Trophoblast cell (in vitro differentiated cells and primary cell): ENCODE measurements around the gene PAX2.

ENCODE experiments used
- DNase-seq, 2 donors: peaks; one replicate each; pipeline ENCODE4 v3.0.0-alpha.2; 2016
- H2AFZ ChIP-seq: 2 replicates; pipeline ENCODE4 v1.6.1; 2013; ENCODE audit warnings: low read length, moderate library complexity, mild to moderate bottlenecking; ENCODE audit not compliant: insufficient read depth, poor library complexity
- H2AK5ac ChIP-seq: 2 replicates; pipeline ENCODE4 v1.6.1; 2013; ENCODE audit warnings: mild to moderate bottlenecking, low read length
- H2BK120ac ChIP-seq: 2 replicates; pipeline ENCODE4 v1.6.1; 2013; ENCODE audit warnings: low read length, mild to moderate bottlenecking, moderate library complexity; ENCODE audit not compliant: insufficient read depth, poor library complexity
- H2BK12ac ChIP-seq: 2 replicates; pipeline ENCODE4 v1.6.1; 2013; ENCODE audit warnings: mild to moderate bottlenecking, low read length, moderate library complexity
- H2BK5ac ChIP-seq: 2 replicates; pipeline ENCODE4 v1.6.1; 2013; ENCODE audit warnings: low read length, low read depth, moderate library complexity, mild to moderate bottlenecking; ENCODE audit not compliant: poor library complexity
- H3K14ac ChIP-seq: 2 replicates; pipeline ENCODE4 v1.6.1; 2013; ENCODE audit warnings: mild to moderate bottlenecking, low read length
- H3K18ac ChIP-seq: 2 replicates; pipeline ENCODE4 v1.6.1; 2013; ENCODE audit warnings: mild to moderate bottlenecking, low read length
- H3K23ac ChIP-seq: 2 replicates; pipeline ENCODE4 v1.6.1; 2013; ENCODE audit warnings: low read length
- H3K27ac ChIP-seq: 2 replicates; pipeline ENCODE4 v1.5.1; 2013; ENCODE audit warnings: low read depth, mild to moderate bottlenecking, inconsistent platforms, low read length, moderate library complexity
- H3K27me3 ChIP-seq: 2 replicates; pipeline ENCODE4 v1.6.1; 2013; ENCODE audit warnings: inconsistent platforms, mild to moderate bottlenecking, low read length, moderate library complexity; ENCODE audit not compliant: insufficient read depth
- H3K36me3 ChIP-seq, 2 experiments: 1 replicate in 1 of 2; 2 replicates in 1 of 2; pipeline ENCODE4 v1.6.1; 2013; ENCODE audit warnings: low read length in 2 of 2, mild to moderate bottlenecking in 2 of 2, moderate library complexity in 1 of 2; ENCODE audit not compliant: insufficient read depth in 2 of 2, control insufficient read depth in 1 of 2
- H3K4ac ChIP-seq: 2 replicates; pipeline ENCODE4 v1.6.1; 2013; ENCODE audit warnings: low read depth, mild to moderate bottlenecking, low read length, moderate library complexity
- H3K4me1 ChIP-seq, 2 experiments: 1 replicate in 1 of 2; 2 replicates in 1 of 2; pipeline ENCODE4 v1.6.1; 2013; ENCODE audit warnings: low read length in 2 of 2, mild to moderate bottlenecking in 2 of 2, moderate library complexity in 1 of 2; ENCODE audit not compliant: insufficient read depth in 2 of 2, control insufficient read depth in 1 of 2
- H3K4me2 ChIP-seq: 2 replicates; pipeline ENCODE4 v1.6.1; 2013; ENCODE audit warnings: inconsistent platforms, mild to moderate bottlenecking, low read length, moderate library complexity
- H3K4me3 ChIP-seq: 2 replicates; pipeline ENCODE4 v1.5.1; 2013; ENCODE audit warnings: mild to moderate bottlenecking, low read depth, low read length, inconsistent platforms
- H3K79me1 ChIP-seq: one replicate; pipeline ENCODE4 v1.6.1; 2013; ENCODE audit warnings: low read length
- H3K79me2 ChIP-seq: 2 replicates; pipeline ENCODE4 v1.6.1; 2013; ENCODE audit warnings: low read length, mild to moderate bottlenecking; ENCODE audit not compliant: control insufficient read depth, insufficient read depth, poor library complexity
- H3K9ac ChIP-seq: 2 replicates; pipeline ENCODE4 v1.6.1; 2013; ENCODE audit warnings: mild to moderate bottlenecking, low read length
- H3K9me3 ChIP-seq: 2 replicates; pipeline ENCODE4 v1.6.1; 2013; ENCODE audit warnings: low read depth, mild to moderate bottlenecking, control low read depth, inconsistent platforms, low read length; ENCODE audit not compliant: insufficient read depth
- H4K12ac ChIP-seq: 2 replicates; pipeline ENCODE4 v1.6.1; 2013; ENCODE audit warnings: low read depth, mild to moderate bottlenecking, low read length, moderate library complexity
- H4K8ac ChIP-seq: 2 replicates; pipeline ENCODE4 v1.6.1; 2013; ENCODE audit warnings: low read depth, mild to moderate bottlenecking, low read length, moderate library complexity
- H4K91ac ChIP-seq: one replicate; pipeline ENCODE4 v1.6.1; 2013; ENCODE audit warnings: low read depth, mild to moderate bottlenecking, low read length, moderate library complexity
- WGBS: extraction: QIAGEN DNeasy Blood & Tissue Kit; methylation state at CpG from one replicate; pipeline ENCODE4 v1.1.7; 2013; ENCODE audit warnings: missing lambda C conversion rate; ENCODE audit not compliant: insufficient read length, insufficient coverage; ENCODE audit errors: extremely low coverage; 5-methylcytosine and 5-hydroxymethylcytosine counted together

PAX2 gene

DNA sequence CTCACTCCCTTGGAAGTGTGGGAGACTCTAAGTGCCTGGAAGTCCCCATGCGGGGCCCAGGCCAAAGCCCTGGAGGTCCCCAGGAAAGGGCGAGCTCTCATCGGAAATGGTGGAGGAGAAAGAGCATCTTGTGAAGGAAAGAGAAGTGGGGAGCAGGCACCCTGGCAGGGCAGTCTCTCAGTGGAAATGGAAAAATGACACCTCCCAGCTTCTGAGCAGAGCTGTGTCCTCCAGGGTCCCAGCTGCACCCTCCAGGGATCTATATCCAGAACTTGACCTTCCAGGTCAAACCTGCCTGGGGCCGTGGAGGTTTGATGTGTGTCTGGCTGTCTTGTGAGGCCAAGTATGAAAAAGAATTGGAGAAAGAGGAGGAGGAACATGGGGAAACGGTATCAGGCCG lies 29.5 kb downstream of the PAX2 start:
- no peak overlapping the region for H3K27ac ChIP-seq
- no peak overlapping the region for H3K4me3 ChIP-seq
- no peaks in the 10 kb centered on the region for H3K36me3 ChIP-seq
- H3K27me3 ChIP-seq = no peaks in the 10 kb centered on the region
- H4K8ac ChIP-seq = no peak overlapping the region
- no peaks in the 10 kb centered on the region for H3K79me2 ChIP-seq
- H2BK12ac ChIP-seq = no peak overlapping the region
- no peak for DNase-seq
- H2AFZ ChIP-seq = no peak overlapping the region
- no CpG with 5 or more reads among the region's 6 CpGs for WGBS
- no peak overlapping the region for H3K18ac ChIP-seq
- H3K79me1 ChIP-seq = no peaks in the 10 kb centered on the region
- H3K4me1 ChIP-seq = peaks cover 2 to 3% of the 10 kb centered on the region in 2 experiments
- no peak overlapping the region for H4K91ac ChIP-seq
- H3K4me2 ChIP-seq = no peak overlapping the region
- H4K12ac ChIP-seq = no peak overlapping the region
- H3K9me3 ChIP-seq = peaks cover 5% of the 10 kb centered on the region
- H2BK120ac ChIP-seq = no peak overlapping the region
- H2BK5ac ChIP-seq = no peak overlapping the region
- H2AK5ac ChIP-seq = no peak overlapping the region
- H3K23ac ChIP-seq = no peak overlapping the region
- no peak overlapping the region for H3K14ac ChIP-seq
- H3K9ac ChIP-seq = no peak overlapping the region
- no peak overlapping the region for H3K4ac ChIP-seq

DNA sequence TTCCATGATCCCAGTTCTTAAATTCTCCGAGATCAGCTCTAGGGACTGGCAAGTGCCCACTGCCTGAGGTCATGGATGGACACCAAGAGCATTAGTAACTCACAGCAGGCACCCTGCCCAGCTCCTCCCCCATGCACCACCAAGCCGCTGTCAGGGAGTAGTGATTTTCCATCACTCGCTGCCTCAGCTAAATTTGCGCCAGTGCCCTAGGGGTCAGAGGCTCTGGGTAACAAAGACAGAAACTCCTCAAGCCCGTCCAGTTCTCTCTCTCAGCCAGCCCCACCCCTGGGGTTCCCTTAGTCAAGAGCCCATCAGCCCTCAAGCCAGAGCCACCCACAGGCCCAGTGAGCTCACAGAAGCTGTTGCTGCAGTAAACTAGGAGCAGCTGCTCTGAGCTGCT lies 30.0 kb downstream of the PAX2 start:
- peaks cover 2 to 3% of the 10 kb centered on the region in 2 experiments for H3K4me1 ChIP-seq
- no peaks in the 10 kb centered on the region for H3K36me3 ChIP-seq
- no peaks in the 10 kb centered on the region for H3K27me3 ChIP-seq
- no peak overlapping the region for H4K8ac ChIP-seq
- WGBS = no CpG with 5 or more reads among the region's 5 CpGs
- no peak overlapping the region for H2BK120ac ChIP-seq
- no peak overlapping the region for H3K23ac ChIP-seq
- H3K79me1 ChIP-seq = no peaks in the 10 kb centered on the region
- H3K79me2 ChIP-seq = no peaks in the 10 kb centered on the region
- H3K9me3 ChIP-seq = peaks cover 5% of the 10 kb centered on the region
- H3K4me2 ChIP-seq = no peak overlapping the region
- H2BK5ac ChIP-seq = no peak overlapping the region
- no peak overlapping the region for H3K18ac ChIP-seq
- H2AK5ac ChIP-seq = no peak overlapping the region
- no peak overlapping the region for H3K14ac ChIP-seq
- no peak overlapping the region for H2BK12ac ChIP-seq
- DNase-seq = no peak
- no peak overlapping the region for H4K91ac ChIP-seq
- no peak overlapping the region for H3K4me3 ChIP-seq
- H2AFZ ChIP-seq = no peak overlapping the region
- H3K4ac ChIP-seq = no peak overlapping the region
- no peak overlapping the region for H4K12ac ChIP-seq
- no peak overlapping the region for H3K9ac ChIP-seq
- no peak overlapping the region for H3K27ac ChIP-seq

DNA sequence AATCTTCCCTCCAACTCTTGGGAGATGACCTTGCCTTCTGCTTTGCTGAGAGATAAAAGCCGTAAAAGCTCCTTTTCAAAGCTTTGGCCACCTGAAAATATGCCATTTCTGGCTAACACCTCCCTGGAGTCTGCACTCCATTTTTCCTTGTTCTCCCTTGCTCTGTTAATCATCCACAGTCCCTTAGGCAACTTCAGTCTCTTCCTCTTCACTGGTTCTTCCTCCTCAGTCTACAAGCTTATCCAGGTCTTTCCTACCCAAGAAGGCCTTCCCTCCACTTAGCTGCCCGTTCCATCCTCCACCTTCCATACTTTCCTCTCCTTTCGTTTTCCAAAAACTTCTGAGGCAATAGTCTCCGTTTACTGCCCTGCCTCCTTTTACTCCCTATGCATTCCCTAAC lies 30.5 kb downstream of the PAX2 start:
- Histone ChIP-seq H3K4ac (no peak overlapping the region), H3K79me2 (no peaks in the 10 kb centered on the region), H3K14ac (no peak overlapping the region), H2BK120ac (no peak overlapping the region), H4K91ac (no peak overlapping the region), H3K27ac (no peak overlapping the region), H3K27me3 (no peaks in the 10 kb centered on the region), H2AFZ (no peak overlapping the region), H3K23ac (no peak overlapping the region), H3K4me1 (peaks cover 2 to 3% of the 10 kb centered on the region in 2 experiments), H3K79me1 (no peaks in the 10 kb centered on the region), H3K18ac (no peak overlapping the region), H4K12ac (no peak overlapping the region), H3K9ac (no peak overlapping the region), H3K4me2 (no peak overlapping the region), H3K36me3 (no peaks in the 10 kb centered on the region), H3K4me3 (no peak overlapping the region), H3K9me3 (peaks cover 5% of the 10 kb centered on the region), H2BK12ac (no peak overlapping the region), H4K8ac (no peak overlapping the region), H2BK5ac (no peak overlapping the region), H2AK5ac (no peak overlapping the region)
- DNase-seq = no peak
- WGBS = no CpG with 5 or more reads among the region's 4 CpGs

DNA sequence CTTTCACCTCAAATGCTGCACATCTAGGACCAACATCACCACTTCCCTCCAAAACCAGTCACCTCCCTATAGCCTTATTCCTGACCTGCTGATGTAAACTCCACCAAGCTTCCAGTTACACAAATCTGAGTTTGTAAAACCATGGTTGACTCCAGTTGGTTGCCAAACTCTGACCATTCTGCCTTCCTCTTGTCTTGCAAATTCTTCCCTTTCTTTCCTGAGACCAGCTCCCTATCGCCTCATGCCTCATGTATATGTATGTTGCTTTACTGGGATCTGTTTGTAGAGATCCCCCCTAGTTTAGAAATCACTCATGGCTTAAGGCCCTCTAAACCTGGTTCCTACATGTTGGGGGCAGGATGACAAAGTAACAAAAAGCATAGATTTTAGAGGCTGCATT lies 31.3 kb downstream of the PAX2 start:
- Histone ChIP-seq H3K4me1 (peaks cover 2 to 3% of the 10 kb centered on the region in 2 experiments), H3K18ac (no peak overlapping the region), H3K27ac (no peak overlapping the region), H2BK120ac (no peak overlapping the region), H2AK5ac (no peak overlapping the region), H3K79me2 (no peaks in the 10 kb centered on the region), H3K4me2 (no peak overlapping the region), H2AFZ (no peak overlapping the region), H3K9me3 (peaks cover 5% of the 10 kb centered on the region), H3K4me3 (no peak overlapping the region), H3K27me3 (no peaks in the 10 kb centered on the region), H4K12ac (no peak overlapping the region), H3K9ac (no peak overlapping the region), H4K8ac (no peak overlapping the region), H3K4ac (no peak overlapping the region), H3K79me1 (no peaks in the 10 kb centered on the region), H3K36me3 (no peaks in the 10 kb centered on the region), H4K91ac (no peak overlapping the region), H3K23ac (no peak overlapping the region), H2BK12ac (no peak overlapping the region), H2BK5ac (no peak overlapping the region), H3K14ac (no peak overlapping the region)
- whole genome bisulfite sequencing = no CpG with 5 or more reads among the region's 1 CpG
- DNase-seq = no peak
